DMS153 treated with DMSO at 0.1 percent for 48 hours (cell line): Measurements from ENCODE around the gene KIRREL1.

Experiments used
- DNase-seq: peaks from one replicate; lab custom pipeline; 2025; ENCODE audit not compliant: unreplicated experiment; lab: John Stamatoyannopoulos, UW

The KIRREL1 gene

DNA sequence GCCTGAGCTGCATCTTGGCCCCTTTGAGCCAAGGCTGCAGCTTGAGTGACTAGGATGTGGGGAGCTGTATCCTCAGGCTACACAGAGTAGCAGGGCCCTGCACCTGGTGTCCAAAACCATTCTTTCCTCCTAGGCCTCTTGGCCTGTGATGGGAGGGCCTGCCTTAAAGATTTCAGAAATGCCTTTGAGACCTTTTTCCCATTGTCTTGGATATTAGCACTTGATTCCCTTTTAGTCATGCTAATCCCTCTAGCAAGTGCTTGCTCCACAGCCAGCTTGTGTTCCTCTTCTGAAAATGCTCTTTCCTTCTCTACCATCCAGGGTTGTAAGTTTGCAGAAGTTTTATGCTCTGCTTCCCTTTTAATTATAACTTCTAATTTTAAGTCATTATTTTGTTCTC is 21.7 kb upstream of the KIRREL1 start:
- no peak for DNase-seq

DNA sequence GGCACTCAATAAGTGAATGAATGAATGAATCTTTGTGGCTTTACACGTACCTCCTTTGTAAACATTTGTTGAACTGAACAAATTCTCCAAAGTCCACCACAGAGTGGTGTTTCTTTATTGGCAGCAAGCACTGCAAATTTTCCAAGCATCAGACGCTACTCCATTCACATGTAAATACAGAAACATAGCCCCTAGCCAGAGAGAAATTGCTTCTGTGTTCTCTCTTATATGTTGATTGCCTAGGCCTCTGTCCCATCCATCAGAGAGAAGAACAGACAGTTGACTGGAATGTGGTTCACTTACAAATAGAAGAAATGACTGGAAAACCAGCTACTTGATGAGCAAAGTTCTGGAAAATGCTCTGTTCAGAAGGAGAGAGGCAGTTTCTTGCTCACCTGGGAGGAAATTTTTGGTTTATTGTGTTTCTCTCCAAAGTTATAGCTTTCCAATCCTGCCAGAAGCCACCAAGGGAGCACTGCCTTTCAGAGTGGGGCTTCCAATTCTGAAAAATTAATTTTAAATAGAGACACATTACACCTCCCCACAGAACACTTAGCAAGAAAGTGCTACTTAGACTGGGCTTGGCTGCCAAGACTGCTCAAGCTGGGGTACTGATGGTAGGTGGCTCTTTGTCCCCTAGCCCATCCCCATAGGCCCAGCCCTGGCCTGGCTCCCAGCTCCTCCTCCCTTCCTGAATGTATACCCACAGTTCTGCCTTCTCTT is 18.1 kb upstream of the KIRREL1 start:
- DNase-seq = no peak

DNA sequence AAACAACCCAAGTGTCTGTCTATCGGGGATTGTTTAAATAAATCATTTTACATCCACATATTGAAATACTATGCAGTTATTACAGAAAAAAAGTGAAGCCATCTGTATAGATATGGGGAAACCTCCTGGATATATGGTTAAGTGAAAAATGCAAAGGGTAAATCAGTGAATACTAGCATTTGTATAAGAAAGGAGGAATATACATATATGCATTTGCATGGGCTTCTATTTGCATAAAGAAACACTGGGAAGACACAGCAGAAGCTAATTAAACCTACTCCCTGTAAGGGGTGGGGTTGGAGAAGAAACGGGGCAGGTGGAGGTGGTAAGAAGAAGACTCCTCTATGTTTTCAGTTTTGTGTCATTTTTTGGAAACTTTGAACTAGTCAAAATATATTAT is 16.6 kb upstream of the KIRREL1 start:
- DNase-seq = no peak

DNA sequence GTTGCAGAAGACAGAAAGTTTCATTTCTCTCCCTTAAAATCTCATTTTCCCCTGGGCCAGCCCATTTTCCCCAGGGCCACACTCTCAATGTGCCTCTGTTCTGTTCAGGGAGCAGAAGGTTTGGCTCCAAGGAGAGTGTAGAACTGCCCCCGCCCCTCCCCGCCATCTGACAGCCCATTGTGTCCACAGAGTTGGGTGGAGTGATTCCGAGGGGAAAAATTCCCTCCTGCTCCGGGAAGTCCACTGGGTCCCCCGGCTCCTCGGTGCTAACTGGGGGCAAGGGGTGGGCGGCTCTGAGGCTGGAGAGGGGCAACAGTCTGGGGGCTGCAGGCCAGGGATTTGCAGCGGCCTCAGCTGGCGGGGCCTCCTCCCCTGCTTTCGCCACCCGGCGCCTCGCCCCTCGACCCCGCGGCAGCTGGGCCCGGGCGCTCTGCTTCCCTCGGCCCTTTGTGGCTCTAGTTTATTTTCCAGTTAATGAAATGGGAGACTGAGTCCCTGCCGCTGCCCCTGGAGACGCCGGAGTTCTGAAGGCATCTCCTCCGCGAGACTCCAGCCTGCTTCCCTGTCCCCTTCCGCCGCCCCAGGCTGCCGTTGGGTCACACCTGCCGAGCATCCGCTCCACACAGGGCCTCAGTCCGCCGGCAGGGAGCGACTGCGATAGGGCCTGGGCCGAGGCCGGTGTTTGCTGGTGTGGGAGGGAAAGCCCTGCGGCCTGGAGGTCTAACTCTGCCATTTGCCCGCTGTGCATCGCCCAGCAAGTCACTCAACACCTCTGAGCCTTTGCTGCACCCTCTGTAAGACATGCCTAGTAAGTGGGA is 14.7 kb upstream of the KIRREL1 start:
- DNase-seq = no peak

DNA sequence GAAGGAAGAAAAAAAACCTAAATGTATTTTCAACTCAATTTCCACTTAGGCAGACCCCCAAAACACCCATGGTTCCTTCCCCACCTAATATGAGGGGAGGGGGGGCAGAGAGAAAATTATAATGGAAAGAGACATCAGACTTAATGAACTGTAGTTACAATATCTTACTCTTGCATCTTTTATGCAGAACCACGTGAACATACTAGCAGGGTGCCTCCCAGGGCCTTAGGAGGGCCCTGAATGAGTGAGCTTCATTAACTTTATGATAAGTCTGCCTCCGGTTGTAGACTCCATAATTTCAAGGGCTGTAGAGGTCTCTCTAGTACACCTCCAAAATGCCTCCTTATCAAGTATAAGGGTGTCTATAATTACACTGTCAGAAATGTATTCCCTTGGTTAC is 11.3 kb upstream of the KIRREL1 start:
- DNase-seq = no peak

DNA sequence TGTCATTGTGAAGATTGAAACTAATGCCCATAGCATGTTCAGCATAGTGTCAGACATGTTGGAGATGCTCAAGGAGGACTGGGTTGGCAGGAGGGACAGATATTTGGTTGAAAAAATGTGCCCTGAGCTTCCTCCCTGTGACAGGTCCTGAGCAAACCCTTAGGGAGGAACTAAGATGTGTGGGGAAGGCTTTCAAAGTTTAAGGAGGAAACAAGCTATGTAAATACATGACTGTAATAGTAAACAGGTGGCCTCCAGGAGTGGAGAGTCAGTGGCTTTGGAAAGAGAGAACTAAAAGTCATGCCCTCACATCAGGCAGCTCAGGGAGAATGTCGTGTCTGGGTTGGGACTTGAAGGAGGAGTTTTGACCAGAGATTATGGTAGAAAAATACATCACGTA is 9.7 kb upstream of the KIRREL1 start:
- DNase-seq = no peak

DNA sequence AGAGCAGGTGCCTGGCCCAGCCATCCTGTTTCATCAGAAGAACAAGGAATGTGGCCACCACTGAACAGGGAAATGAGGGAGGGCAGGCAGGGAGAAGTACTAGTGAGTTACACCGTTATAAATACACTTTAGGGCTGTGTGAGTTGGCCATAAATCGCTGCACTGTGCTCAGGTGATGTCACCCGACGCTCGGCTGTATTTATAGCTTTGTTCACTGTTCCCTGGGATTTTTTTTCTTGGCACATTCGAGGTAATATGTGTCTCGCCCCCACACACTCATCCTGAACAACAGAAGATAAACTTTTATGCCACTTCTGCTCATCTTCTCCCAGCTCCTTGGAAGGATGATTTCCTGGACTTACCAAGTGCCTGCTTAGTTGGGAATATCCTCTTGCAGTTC is 9.0 kb upstream of the KIRREL1 start:
- no peak for DNase-seq

DNA sequence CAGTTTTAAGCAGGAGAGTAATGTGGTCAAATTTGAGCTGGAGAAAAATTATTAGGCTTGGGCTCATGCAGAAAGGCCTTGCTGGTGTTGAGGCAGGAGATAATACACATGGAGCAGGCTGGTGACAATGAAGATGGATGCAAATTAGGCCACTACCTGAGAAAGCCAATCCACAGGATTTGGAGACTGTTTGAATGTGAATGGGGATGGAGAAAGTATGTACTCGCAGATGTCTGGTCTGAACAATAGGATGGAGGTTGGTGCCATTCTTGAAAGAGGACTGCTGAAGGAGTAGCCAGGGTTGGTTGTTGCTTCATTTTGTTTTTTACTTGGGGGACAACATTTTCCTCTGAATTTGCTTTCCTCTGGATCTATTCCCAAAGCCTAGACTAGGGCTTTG is 8.0 kb upstream of the KIRREL1 start:
- no peak for DNase-seq

DNA sequence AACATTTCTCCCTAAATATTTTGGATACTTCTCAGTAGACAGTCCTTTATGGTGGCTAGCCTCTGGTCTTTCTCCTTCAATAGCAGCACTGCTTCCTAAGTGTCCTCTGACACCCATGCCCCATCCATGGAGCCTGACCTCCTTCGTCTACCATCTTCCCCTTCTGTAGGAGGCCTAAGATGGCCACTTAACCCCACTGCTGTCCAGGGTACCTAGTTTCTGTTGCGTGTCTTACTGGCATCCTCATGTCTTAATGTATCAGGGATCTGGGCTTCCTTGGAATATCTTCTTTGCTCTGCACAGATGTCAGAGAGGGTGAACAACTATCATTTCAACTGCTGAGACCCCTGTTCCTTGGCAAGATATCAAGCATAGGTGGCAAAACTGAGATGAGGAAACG is 5.4 kb upstream of the KIRREL1 start:
- no peak for DNase-seq

GRCh38 chr1:157992031-157992832 is 1.2 kb upstream of the KIRREL1 start:
- DNase-seq = peak; percentile 43

DNA sequence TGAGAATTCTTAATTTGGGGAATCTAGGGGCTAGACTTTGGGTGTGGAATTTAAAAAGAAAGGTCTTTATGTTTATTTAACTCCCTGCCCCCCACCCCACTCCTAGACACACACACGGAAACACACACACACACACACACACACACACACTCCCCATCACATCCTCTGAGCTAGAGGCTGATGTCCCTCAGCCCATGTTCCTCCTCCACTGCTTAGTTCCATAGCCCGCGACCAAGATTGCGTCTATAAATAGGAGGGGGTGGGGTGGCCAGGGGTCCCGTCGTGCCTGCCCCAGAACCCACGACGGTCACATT is 655 bp upstream of the KIRREL1 start:
- no peak for DNase-seq

DNA sequence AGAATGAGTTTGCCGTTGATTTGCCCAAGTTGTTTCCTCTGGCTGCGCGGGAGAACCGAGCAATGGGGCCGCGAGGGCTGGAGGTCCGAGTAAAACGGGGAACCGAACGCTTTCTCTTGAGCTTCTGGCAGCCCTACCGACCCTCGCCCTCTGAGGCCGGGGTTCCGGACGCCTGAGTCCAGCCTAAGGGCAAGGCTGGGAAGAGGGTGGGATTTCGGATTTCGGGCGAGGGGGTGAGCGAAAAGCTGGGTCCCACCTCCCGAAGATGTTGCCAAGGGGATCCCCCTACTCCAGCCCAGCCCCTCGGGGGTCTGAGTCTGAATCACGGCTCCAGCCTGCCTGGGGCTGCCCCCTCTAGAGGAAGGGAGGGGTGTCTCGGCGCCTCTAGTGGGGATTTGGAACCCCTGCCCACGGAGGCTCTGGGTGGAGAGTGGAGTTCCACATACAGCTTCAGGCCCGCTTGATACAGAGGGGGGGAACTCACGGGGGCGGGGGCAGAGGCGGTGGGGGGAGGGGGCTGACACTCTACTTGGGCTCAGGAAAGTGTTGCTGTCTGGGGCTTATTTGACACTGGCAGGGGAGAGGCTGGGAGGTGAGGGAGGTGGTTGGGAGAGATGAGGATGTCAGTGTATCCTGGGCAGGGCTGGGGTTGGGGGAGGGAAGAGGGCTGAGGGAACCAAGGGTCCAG is 617 bp downstream of the KIRREL1 start:
- no peak for DNase-seq

DNA sequence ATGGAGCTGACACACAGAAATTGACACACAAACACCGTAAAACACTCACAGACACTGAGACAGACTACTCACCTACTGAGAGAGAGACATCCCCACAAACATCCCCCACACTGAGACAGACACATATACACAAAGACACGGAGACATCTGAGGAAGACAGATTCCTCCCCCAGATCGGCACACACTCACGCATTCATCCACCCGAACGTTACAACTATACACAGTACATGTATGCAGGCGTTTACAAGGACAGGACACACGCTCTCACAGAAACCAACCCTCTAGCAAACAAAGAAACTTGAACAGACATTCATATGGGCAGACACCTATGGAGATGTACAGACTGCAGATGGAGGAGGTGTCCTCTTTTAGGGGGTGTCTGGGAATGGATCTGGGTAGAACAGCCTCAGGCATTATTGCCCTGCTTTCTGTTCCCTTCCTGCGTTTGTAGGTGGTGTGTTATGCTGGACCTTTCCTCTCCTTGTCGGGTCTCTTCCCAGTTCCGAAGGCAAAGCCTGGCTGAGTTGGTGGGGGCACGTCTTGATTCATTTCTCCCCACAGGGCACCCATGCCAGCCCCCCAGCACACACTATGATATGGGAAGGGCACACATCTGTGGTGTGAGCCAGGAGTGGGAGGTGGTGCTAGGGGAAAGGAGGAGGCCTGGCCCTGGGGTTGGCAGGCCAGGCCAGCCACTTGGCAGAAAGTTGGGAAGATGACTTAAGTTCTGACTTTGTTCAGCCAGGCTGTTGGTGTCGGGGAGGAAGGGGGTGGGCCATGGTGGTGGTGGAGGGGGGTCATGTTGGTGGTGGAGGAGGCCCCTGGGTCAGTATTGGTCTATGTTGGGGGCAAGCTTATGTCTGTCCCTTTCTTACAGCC is 1.5 kb downstream of the KIRREL1 start:
- no peak for DNase-seq

GRCh38 chr1:157995583-157996169 is 2.2 kb downstream of the KIRREL1 start:
- DNase-seq = no peak

DNA sequence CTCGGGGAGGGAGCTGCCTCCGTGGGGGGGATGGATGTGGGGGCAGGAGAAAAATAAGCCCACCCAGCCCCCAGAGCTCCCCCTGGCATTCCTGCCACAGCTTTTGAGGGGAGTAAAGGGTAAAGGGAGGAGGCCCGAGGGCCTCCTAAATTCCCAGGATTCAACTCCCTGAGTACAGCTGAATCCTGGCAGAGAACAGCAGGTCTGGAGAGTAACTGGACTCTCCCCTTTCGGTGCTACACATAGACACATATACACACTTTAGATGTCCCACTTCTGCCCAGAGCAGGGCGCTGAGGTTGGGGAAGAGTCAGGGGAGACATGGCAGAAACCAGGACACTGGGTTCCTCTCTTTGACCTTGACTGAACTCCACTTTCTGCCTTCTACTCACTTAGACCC is 3.0 kb downstream of the KIRREL1 start:
- no peak for DNase-seq

DNA sequence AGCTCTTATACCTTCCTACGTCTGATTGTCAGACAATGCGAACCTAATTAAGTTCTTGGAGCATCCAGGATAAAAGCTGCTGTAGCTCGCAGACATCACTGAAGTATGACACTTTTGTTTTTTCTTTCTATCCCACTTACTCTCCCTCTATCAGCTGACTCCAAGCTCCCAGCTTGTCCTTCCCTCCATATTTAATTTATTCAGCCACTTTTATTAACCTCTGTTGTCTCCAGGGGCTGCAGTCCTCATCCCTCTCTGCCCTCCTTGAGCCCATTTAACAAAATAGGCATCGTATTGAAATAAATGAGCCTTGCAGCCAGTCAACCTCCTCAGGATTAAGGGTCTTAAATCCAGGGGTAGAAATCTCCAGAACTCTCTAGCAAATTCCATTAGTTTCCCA is 7.1 kb downstream of the KIRREL1 start:
- DNase-seq = no peak

DNA sequence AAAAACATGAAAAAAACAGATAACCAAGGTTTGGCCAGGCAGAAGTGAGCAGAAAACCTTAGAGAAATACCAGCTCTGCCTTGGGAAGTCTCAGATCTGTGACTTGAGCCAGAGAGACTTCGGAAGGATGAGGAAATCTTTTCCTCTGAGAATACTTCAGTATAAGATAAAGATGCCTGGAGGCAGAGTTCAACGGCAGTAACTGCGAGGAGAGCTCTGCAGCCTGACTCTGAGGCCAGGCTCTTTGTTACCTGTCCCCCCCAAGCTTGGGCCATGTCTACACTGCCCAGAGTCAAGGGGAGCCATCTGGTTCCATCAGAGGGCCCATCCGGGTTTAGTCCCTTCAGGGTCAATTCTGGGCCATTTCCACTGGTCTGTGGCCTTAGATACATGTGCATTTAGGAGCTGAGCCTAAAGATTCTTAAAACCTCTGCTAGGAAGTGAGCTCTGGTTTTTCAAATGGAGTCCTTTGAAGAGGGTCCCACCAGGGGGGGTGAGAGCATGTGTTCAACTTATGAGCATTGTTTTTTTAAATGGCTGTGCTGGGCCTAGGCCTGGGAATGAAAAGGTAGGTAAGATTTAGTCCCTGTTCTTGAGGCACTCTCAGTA is 8.7 kb downstream of the KIRREL1 start:
- no peak for DNase-seq

GRCh38 chr1:158002631-158003405 is 9.4 kb downstream of the KIRREL1 start:
- no peak for DNase-seq

- DNase-seq = no peak
Observed at GRCh38 chr1:158003406-158003800, 10.0 kb downstream of the KIRREL1 start.
